A549 (cell line): Measurements from ENCODE around the gene RFX3. TPM values are rescaled to one million over a fixed set of nuclear protein-coding genes. Genes with fewer than 3 reads are reported as not detected.

Source experiments
- ATAC-seq, 2 experiments: fragments of 200-7000 bp in 1 of 2; fragments of >200 bp in 1 of 2; cut with Nextera tagmentation in 1 of 2; cut with Tn5 transposase in 1 of 2; 3 replicates each; pipeline versions ENCODE4 v1.8.0 to v1.9.1; 2018 to 2020; ENCODE audit warnings: mild to moderate bottlenecking in 1 of 2, moderate library complexity in 1 of 2
- CTCF ChIA-PET: fragments of 300-600 bp; sonication (Branson Sonifier 250); formaldehyde crosslinking; extraction: SDS; loops from one replicate; lab custom pipeline; 2021; ENCODE audit warnings: antibody characterized with exemption, inconsistent platforms; lab: Yijun Ruan, JAX
- POLR2A ChIA-PET: fragments of 350-600 bp; formaldehyde crosslinking; extraction: SDS; loops from one replicate; lab custom pipeline; 2021; ENCODE audit warnings: antibody characterized with exemption, inconsistent platforms; lab: Yijun Ruan, JAX
- DNase-seq, 2 experiments: peaks; one replicate each; pipeline versions ENCODE4 v3.0.0 to v3.0.0-alpha.2; 2011 to 2016; ENCODE audit warnings: low read depth in 1 of 2, low spot score in 1 of 2
- FAIRE-seq: peaks from 2 replicates; lab custom pipeline; 2011; peaks lifted over from hg19 to GRCh38; lab: Jason Lieb, UNC
- H3K27ac ChIP-seq, 2 experiments: fragments of >200 bp; sonication (Bioruptor Twin); formaldehyde crosslinking; 3 replicates each; pipeline ENCODE4 v1.5.1; 2016 to 2017
- H3K4me1 ChIP-seq: fragments of >200 bp; sonication (Bioruptor Twin); formaldehyde crosslinking; 3 replicates; pipeline ENCODE4 v1.6.1; 2016
- H3K4me2 ChIP-seq: fragments of >200 bp; sonication (Bioruptor Twin); formaldehyde crosslinking; 3 replicates; pipeline ENCODE4 v1.6.1; 2016
- H3K4me3 ChIP-seq: fragments of >200 bp; sonication (Bioruptor Twin); formaldehyde crosslinking; 3 replicates; pipeline ENCODE4 v1.5.1; 2016
- H3K9me3 ChIP-seq: fragments of >200 bp; sonication (Bioruptor Twin); formaldehyde crosslinking; 3 replicates; pipeline ENCODE4 v1.6.1; 2016
- BHLHE40 ChIP-seq: IDR thresholded peaks from 2 replicates; pipeline ENCODE4 v1.6.1; 2012; ENCODE audit warnings: low read depth, low read length, inconsistent platforms
- CBX2 ChIP-seq: fragments of 200-600 bp; sonication (generic); IDR thresholded peaks from 2 replicates; pipeline ENCODE4 v1.6.1; 2016; ENCODE audit warnings: low read depth, mild to moderate bottlenecking, borderline replicate concordance
- CBX8 ChIP-seq: fragments of 200-600 bp; sonication (generic); IDR thresholded peaks from 2 replicates; pipeline ENCODE4 v1.6.1; 2016
- CEBPB ChIP-seq, 2 experiments: fragments of >200 bp in 1 of 2; sonication (Bioruptor Twin) in 1 of 2; formaldehyde crosslinking in 1 of 2; IDR thresholded peaks; 2 replicates each; pipeline ENCODE4 v1.6.1; 2012 to 2016
- CHD2 ChIP-seq: fragments of 150-350 bp; IDR thresholded peaks from 2 replicates; pipeline ENCODE4 v1.6.1; 2014; ENCODE audit warnings: low read length; ENCODE audit not compliant: partially characterized antibody
- CHD4 ChIP-seq: fragments of 200-600 bp; sonication (generic); IDR thresholded peaks from 2 replicates; pipeline ENCODE4 v1.6.1; 2016; ENCODE audit warnings: antibody characterized with exemption, mild to moderate bottlenecking, borderline replicate concordance
- EHF ChIP-seq: fragments of 250-450 bp; sonication (Bioruptor Pico); IDR thresholded peaks from 2 replicates; pipeline ENCODE4 v1.5.0; 2020; ENCODE audit warnings: mild to moderate bottlenecking
- EHMT2 ChIP-seq: fragments of 200-600 bp; sonication (generic); IDR thresholded peaks from 2 replicates; pipeline ENCODE4 v1.6.1; 2016; ENCODE audit warnings: antibody characterized with exemption, low read depth, mild to moderate bottlenecking, moderate library complexity
- FOXS1 ChIP-seq: fragments of 250-450 bp; sonication (Bioruptor Pico); IDR thresholded peaks from 2 replicates; pipeline ENCODE4 v1.5.0; 2020; ENCODE audit warnings: mild to moderate bottlenecking, moderate library complexity
- HDAC2 ChIP-seq: fragments of 200-600 bp; sonication (generic); IDR thresholded peaks from 2 replicates; pipeline ENCODE4 v1.6.1; 2016
- HEYL ChIP-seq: fragments of 250-450 bp; sonication (Bioruptor Pico); IDR thresholded peaks from 2 replicates; pipeline ENCODE4 v1.8.0; 2021; ENCODE audit warnings: mild to moderate bottlenecking, moderate library complexity
- HOXB5 ChIP-seq: fragments of 250-450 bp; sonication (Bioruptor Pico); IDR thresholded peaks from 2 replicates; pipeline ENCODE4 v1.5.0; 2020; ENCODE audit warnings: mild to moderate bottlenecking, moderate library complexity
- KDM5A ChIP-seq: fragments of 200-600 bp; sonication (generic); IDR thresholded peaks from 2 replicates; pipeline ENCODE4 v1.6.1; 2016; ENCODE audit warnings: antibody characterized with exemption, mild to moderate bottlenecking
- MAFK ChIP-seq: fragments of 450-650 bp; IDR thresholded peaks from 2 replicates; pipeline ENCODE4 v1.6.1; 2014; ENCODE audit not compliant: partially characterized antibody
- MAZ ChIP-seq: fragments of 150-350 bp; IDR thresholded peaks from 2 replicates; pipeline ENCODE4 v1.6.1; 2014; ENCODE audit warnings: antibody characterized with exemption, low read depth, low read length, borderline replicate concordance
- MYC ChIP-seq: IDR thresholded peaks from 2 replicates; pipeline ENCODE4 v1.6.1; 2012; ENCODE audit warnings: mild to moderate bottlenecking, inconsistent platforms, low read length, improper control_type of control experiment, borderline replicate concordance
- NFE2L2 ChIP-seq: fragments of 150-350 bp; conservative IDR thresholded peaks from 2 replicates; pipeline ENCODE4 v1.6.1; 2014; ENCODE audit warnings: low read length
- NPAS2 ChIP-seq: fragments of 250-450 bp; sonication (Bioruptor Pico); IDR thresholded peaks from 2 replicates; pipeline ENCODE4 v1.8.0; 2022; ENCODE audit warnings: mild to moderate bottlenecking, moderate library complexity, borderline replicate concordance
- RARB ChIP-seq: fragments of 250-450 bp; sonication (Bioruptor Pico); IDR thresholded peaks from 2 replicates; pipeline ENCODE4 v1.8.0; 2021; ENCODE audit warnings: mild to moderate bottlenecking, moderate library complexity
- RNF2 ChIP-seq: fragments of 200-600 bp; sonication (generic); IDR thresholded peaks from 2 replicates; pipeline ENCODE4 v1.6.1; 2016; ENCODE audit warnings: low read depth, mild to moderate bottlenecking, antibody characterized with exemption, moderate library complexity, borderline replicate concordance
- SMC3 ChIP-seq: fragments of >200 bp; sonication (Bioruptor Twin); formaldehyde crosslinking; IDR thresholded peaks from 3 replicates; pipeline ENCODE4 v1.6.1; 2018; ENCODE audit warnings: inconsistent platforms
- TP53 ChIP-seq: fragments of 250-450 bp; sonication (Bioruptor Pico); IDR thresholded peaks from 2 replicates; pipeline ENCODE4 v1.5.0; 2021; ENCODE audit warnings: mild to moderate bottlenecking, moderate library complexity
- ZNF302 ChIP-seq: fragments of 250-450 bp; sonication (Bioruptor Pico); IDR thresholded peaks from 2 replicates; pipeline ENCODE4 v1.9.0; 2021; ENCODE audit warnings: inconsistent platforms, mild to moderate bottlenecking, moderate library complexity
- WGBS: methylation state at CpG from one replicate; pipeline ENCODE4 v1.1.6; 2017; ENCODE audit errors: missing lambda C conversion rate; 5-methylcytosine and 5-hydroxymethylcytosine counted together
- polyA plus RNA-seq, 4 experiments: library from polyadenylated mRNA; depleted of rRNA in 3 of 4; stranded (reverse); fragments of >200 nt; fragmentation: RNase III in 1 of 4; extraction: RNeasy Plus Mini Kit Qiagen cat#74134 plus additional on column Dnase treatment in 1 of 4; gene quantifications; 2 replicates in 3 of 4; 3 replicates in 1 of 4; pipeline ENCODE4 v1.2.3, GENCODE V29; 2011 to 2017
- TF ChIP-seq, protein P1 (sequence below): fragments of >200 bp; sonication (Bioruptor Twin); formaldehyde crosslinking; IDR thresholded peaks from 3 replicates; pipeline ENCODE4 v1.6.1; 2016
- TF ChIP-seq, protein P2 (sequence below): IDR thresholded peaks from 2 replicates; pipeline ENCODE4 v1.6.1; 2012; ENCODE audit warnings: low read depth, borderline replicate concordance

The RFX3 gene
- polyA plus RNA-seq, 2 of the 4 experiments (the other 2 are of a cell fraction), result 1.3 to 7.9 TPM

DNA sequence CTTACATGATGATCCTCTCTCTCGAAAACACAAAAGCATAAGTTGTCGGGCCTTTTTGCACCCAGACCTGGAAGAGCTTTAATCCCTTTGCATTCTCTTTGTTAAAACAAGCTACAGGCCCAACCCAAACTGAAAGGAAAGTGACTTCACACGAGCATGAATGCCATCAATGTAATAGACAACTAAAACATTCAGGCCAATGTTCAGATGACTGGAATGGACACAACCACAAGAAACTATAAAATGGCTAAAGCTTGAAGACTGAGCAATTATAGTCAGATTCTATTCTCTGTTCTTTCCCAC is 45.5 kb downstream of the RFX3 start (continued):
- no peak for TF ChIP-seq MYC

DNA sequence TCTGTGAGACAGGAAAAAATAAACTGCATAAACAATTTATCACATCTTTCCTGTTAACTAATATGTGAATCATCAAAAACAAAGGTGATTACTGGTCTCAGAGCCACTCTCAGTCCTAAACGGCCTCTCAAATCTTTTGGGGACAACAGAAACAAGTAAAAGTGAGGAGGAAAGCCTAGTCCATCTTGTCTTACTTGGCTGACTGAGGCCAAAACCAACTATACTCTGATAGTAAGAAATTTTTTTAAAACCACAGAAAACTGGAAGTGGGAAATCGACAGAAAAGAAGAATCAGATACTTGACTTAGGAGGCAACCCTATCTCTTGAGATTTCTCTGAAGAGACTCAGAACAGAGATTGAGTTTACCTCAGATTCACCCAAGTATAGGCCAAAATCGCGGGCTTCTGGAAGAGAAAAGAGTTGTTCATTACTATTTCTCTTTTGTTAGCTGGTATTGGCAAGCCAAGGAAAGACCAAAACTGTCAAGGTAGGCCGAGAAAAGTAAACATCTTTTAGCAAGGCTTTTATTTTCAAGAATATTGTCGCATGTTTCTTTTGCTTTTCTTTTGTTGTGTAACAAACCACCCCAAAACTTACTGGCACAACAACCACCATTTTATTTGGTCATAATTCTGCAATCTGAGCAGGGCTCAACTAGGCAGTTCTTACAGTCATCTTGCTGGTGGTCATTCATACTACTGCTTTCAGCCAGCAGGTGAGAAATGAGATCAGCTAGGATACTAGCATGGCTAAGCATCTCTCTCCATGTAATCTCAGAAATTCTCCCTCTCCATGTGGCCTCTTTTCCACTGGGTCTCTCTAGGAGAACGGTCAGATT is 46.1 kb downstream of the RFX3 start:
- WGBS, result 90% methylated on average over 7 of the region's 7 CpGs
- FAIRE-seq, result no peak

DNA sequence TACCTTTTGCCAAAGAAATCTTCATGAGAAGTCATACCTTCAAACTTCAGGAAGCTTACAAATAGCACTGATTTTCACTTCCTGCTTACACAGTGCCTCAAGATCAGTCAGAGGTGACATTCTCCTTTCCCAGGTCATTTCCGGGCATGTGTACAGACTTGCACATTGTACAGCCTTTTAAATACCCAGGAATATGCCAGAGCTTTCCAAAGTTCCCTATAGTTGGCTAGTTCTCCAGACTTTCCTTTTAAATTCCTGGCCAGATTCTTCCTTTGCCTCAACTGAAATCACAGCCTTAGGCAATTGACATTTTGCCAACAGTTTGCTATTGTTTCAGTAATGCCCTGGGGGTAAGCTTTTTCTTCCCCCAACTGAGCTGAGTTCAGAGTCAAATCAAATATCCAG is 47.2 kb downstream of the RFX3 start:
- WGBS, result 100% methylated on average over 1 of the region's 1 CpG
- no peak for FAIRE-seq

More for the DNA sequence above, 46.1 kb downstream of the RFX3 start:
- Histone ChIP-seq H3K4me1 (0 out of 3 replicates have a peak, but pooled peaks cover 4% of the 10 kb centered on the region), H3K9me3 (peaks cover 9% of the 10 kb centered on the region; the same call in 1 of the 3 replicates), H3K4me3 (no peak overlapping the region), H3K4me2 (no peak overlapping the region), H3K27ac (no peak overlapping the region)
- TF ChIP-seq NPAS2 (CRISPR knock-in tag) (no peak), BHLHE40 (no peak), HOXB5 (CRISPR knock-in tag) (no peak), RARB (CRISPR knock-in tag) (no peak), CBX2 (no peak), CHD2 (no peak), RNF2 (no peak), FOXS1 (CRISPR knock-in tag) (no peak), MAZ (no peak), EHF (CRISPR knock-in tag) (no peak), SMC3 (no peak), NFE2L2 (no peak), CHD4 (no peak), CEBPB (IDR thresholded peaks at IDR 0.05) (no peak), CBX8 (no peak)
- TF ChIP-seq, protein P1, sequence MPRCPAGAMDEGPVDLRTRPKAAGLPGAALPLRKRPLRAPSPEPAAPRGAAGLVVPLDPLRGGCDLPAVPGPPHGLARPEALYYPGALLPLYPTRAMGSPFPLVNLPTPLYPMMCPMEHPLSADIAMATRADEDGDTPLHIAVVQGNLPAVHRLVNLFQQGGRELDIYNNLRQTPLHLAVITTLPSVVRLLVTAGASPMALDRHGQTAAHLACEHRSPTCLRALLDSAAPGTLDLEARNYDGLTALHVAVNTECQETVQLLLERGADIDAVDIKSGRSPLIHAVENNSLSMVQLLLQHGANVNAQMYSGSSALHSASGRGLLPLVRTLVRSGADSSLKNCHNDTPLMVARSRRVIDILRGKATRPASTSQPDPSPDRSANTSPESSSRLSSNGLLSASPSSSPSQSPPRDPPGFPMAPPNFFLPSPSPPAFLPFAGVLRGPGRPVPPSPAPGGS, result no peak
- ATAC-seq (no peak), DNase-seq (no peak)
- POLR2A ChIA-PET, result no interaction called here
- CTCF ChIA-PET, result interaction anchor here (2.5 kb wide), 1 partner anchor 12 kb away, joined by 9 read pairs; no protein-coding TSS in a partner anchor

DNA sequence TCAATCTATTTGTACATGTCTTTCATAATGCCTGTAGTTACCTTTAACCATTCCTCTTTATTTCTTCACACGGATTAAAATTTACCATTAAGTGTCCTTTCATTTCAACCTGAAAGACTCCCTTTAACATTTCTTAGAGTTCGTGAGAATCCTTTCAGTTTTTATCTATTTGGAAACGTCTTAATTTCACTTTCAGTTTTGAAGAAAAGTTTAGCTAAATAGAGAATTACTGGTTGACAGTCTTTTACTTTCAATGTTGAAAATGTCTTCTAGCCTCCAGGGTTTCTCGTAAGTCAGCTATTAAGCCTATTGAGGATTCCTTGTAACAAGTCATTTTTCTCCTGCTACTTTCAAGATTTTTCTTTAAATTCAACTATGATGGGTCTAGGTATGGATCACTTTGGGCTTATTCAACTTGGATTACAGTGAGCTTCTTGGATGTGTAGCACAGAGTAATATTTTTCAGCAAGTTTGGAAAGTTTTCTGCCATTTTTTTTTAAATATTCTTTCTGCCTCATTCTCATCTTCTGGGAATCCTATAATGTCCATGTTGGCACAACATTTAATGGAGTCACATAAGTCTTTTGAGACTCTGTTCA is 48.5 kb downstream of the RFX3 start:
- 89% methylated on average over 4 of the region's 4 CpGs for WGBS
- Histone ChIP-seq H3K9me3 (peaks cover 9% of the 10 kb centered on the region; the same call in 1 of the 3 replicates), H3K27ac (no peak overlapping the region), H3K4me3 (no peak overlapping the region), H3K4me1 (0 out of 3 replicates have a peak, but pooled peaks cover 4% of the 10 kb centered on the region), H3K4me2 (no peak overlapping the region)
- CTCF ChIA-PET, result no interaction called here
- TF ChIP-seq KDM5A (no peak), HDAC2 (no peak), HEYL (no peak), MAFK (no peak), CEBPB (IDR thresholded peaks at IDR 0.05) (no peak), RNF2 (no peak), EHMT2 (no peak), FOXS1 (CRISPR knock-in tag) (no peak), ZNF302 (CRISPR knock-in tag) (no peak), TP53 (CRISPR knock-in tag) (no peak)
- TF ChIP-seq, protein P2, sequence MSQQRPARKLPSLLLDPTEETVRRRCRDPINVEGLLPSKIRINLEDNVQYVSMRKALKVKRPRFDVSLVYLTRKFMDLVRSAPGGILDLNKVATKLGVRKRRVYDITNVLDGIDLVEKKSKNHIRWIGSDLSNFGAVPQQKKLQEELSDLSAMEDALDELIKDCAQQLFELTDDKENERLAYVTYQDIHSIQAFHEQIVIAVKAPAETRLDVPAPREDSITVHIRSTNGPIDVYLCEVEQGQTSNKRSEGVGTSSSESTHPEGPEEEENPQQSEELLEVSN, result no peak
- POLR2A ChIA-PET, result no interaction called here
- DNase-seq, result no peak
- FAIRE-seq, result peak; percentile 54
- ATAC-seq, result no peak

More for the DNA sequence above, 47.2 kb downstream of the RFX3 start:
- H3K4me3 ChIP-seq, result no peak overlapping the region
- DNase-seq (no peak), ATAC-seq (no peak)
- H3K4me2 ChIP-seq, result no peak overlapping the region
- POLR2A ChIA-PET, result no interaction called here
- peaks cover 9% of the 10 kb centered on the region; the same call in 1 of the 3 replicates for H3K9me3 ChIP-seq
- 0 out of 3 replicates have a peak, but pooled peaks cover 4% of the 10 kb centered on the region for H3K4me1 ChIP-seq
- TF ChIP-seq MAZ, result no peak
- no peak for TF ChIP-seq CBX2
- no peak for TF ChIP-seq RARB (CRISPR knock-in tag)
- TF ChIP-seq HDAC2, result no peak
- TF ChIP-seq RNF2, result no peak
- CTCF ChIA-PET, result interaction anchor here (0.7 to 2.5 kb wide), 2 partner anchors 11 to 601 kb away, joined by 3 to 9 read pairs; no protein-coding TSS in a partner anchor
- H3K27ac ChIP-seq, result no peak overlapping the region
